HepG2 (cell line): ENCODE data around the gene CCDC175. TPM values are rescaled to one million over a fixed set of nuclear protein-coding genes. Genes with fewer than 3 reads are reported as not detected.
A peak's percentile ranks its signal among the peaks of the same experiment; 100 is the strongest.

Experiments used
- DMAP1 ChIP-seq: IDR thresholded peaks from 2 replicates; pipeline ENCODE4 v1.6.1; 2016
- HOXA9 ChIP-seq: sonication (generic); formaldehyde crosslinking; IDR thresholded peaks from 2 replicates; pipeline ENCODE4 v1.8.1; 2022; ENCODE audit warnings: missing genetic modification reagents, mild to moderate bottlenecking, moderate library complexity, borderline replicate concordance
- MTA1 ChIP-seq: sonication (generic); formaldehyde crosslinking; IDR thresholded peaks from 2 replicates; pipeline ENCODE4 v1.4.0; 2020; ENCODE audit warnings: missing genetic modification reagents, mild to moderate bottlenecking, borderline replicate concordance
- NRL ChIP-seq: sonication (generic); formaldehyde crosslinking; IDR thresholded peaks from 2 replicates; pipeline ENCODE4 v1.5.0; 2020; ENCODE audit warnings: missing genetic modification reagents, mild to moderate bottlenecking, moderate library complexity, borderline replicate concordance
- SAP130 ChIP-seq: IDR thresholded peaks from 2 replicates; pipeline ENCODE4 v1.6.1; 2016; ENCODE audit warnings: low read depth
- SP2 ChIP-seq: sonication (generic); formaldehyde crosslinking; IDR thresholded peaks from 2 replicates; pipeline ENCODE4 v1.5.1; 2020; ENCODE audit warnings: mild to moderate bottlenecking, missing genetic modification reagents
- SRSF1 ChIP-seq: fragments of 200-400 bp; formaldehyde crosslinking; optimal IDR thresholded peaks from 2 replicates; pipeline ENCODE3; 2017; ENCODE audit warnings: mild to moderate bottlenecking, low read depth, low read length, moderate library complexity
- STAT6 ChIP-seq: sonication (generic); formaldehyde crosslinking; IDR thresholded peaks from 2 replicates; pipeline ENCODE4 v1.4.0; 2020; ENCODE audit warnings: missing genetic modification reagents, mild to moderate bottlenecking, borderline replicate concordance
- ZBTB33 ChIP-seq: sonication (generic); formaldehyde crosslinking; IDR thresholded peaks from 2 replicates; pipeline ENCODE4 v1.4.0; 2020; ENCODE audit warnings: missing genetic modification reagents
- ZC3H13 ChIP-seq: sonication (generic); formaldehyde crosslinking; IDR thresholded peaks from 2 replicates; pipeline ENCODE4 v1.8.1; 2023; ENCODE audit warnings: mild to moderate bottlenecking, missing genetic modification reagents, moderate library complexity
- ZMYM4 ChIP-seq: sonication (generic); formaldehyde crosslinking; IDR thresholded peaks from 2 replicates; pipeline ENCODE4 v1.8.1; 2023; ENCODE audit warnings: mild to moderate bottlenecking, missing genetic modification reagents
- ZNF225 ChIP-seq: sonication (generic); formaldehyde crosslinking; IDR thresholded peaks from 2 replicates; pipeline ENCODE4 v1.4.0; 2020; ENCODE audit warnings: mild to moderate bottlenecking, missing genetic modification reagents
- ZNF30 ChIP-seq: sonication (generic); formaldehyde crosslinking; IDR thresholded peaks from 2 replicates; pipeline ENCODE4 v1.5.0; 2020; ENCODE audit warnings: mild to moderate bottlenecking, missing genetic modification reagents
- ZNF512 ChIP-seq: sonication (generic); formaldehyde crosslinking; IDR thresholded peaks from 2 replicates; pipeline ENCODE4 v1.4.0; 2020; ENCODE audit warnings: mild to moderate bottlenecking, missing genetic modification reagents
- ZNF563 ChIP-seq: sonication (generic); formaldehyde crosslinking; IDR thresholded peaks from 2 replicates; pipeline ENCODE4 v1.8.0; 2022; ENCODE audit warnings: mild to moderate bottlenecking, moderate library complexity, missing genetic modification reagents
- ZNF713 ChIP-seq: sonication (generic); formaldehyde crosslinking; IDR thresholded peaks from 2 replicates; pipeline ENCODE4 v1.4.0; 2020; ENCODE audit warnings: mild to moderate bottlenecking, missing genetic modification reagents
- ZNF83 ChIP-seq: sonication (generic); formaldehyde crosslinking; IDR thresholded peaks from 2 replicates; pipeline ENCODE4 v1.4.0; 2020; ENCODE audit warnings: missing genetic modification reagents, mild to moderate bottlenecking, borderline replicate concordance
- polyA plus RNA-seq, 8 experiments: library from polyadenylated mRNA; depleted of rRNA in 3 of 8; stranded (reverse) in 7 of 8; unstranded in 1 of 8; fragments of >200 nt; fragmentation: Illumina TruSeq in 4 of 8; extraction: Trizol in 4 of 8; gene quantifications; 2 replicates each; pipeline versions ENCODE4 v1.2.1 to v1.2.3, GENCODE V29; 2011 to 2016; ENCODE audit warnings: low read depth in 4 of 8, missing spikeins in 1 of 8, mixed read lengths in 1 of 8; ENCODE audit not compliant: insufficient read depth in 1 of 8
- total RNA-seq, 5 experiments: library from RNA; depleted of rRNA; stranded (reverse); fragments of >200 nt; fragmentation: Illumina TruSeq; extraction: Trizol; gene quantifications; 2 replicates each; pipeline ENCODE4 v1.2.3, GENCODE V29; 2016; ENCODE audit warnings: low read depth in 1 of 5

CCDC175 gene
- total and polyA plus RNA-seq, 2 of the 13 experiments (the other 11 are each of a cell fraction or from before 2014, with no cell fraction given): not detected

- TF ChIP-seq SP2 (no peak), SAP130 (CRISPR knock-in tag) (no peak), MTA1 (CRISPR knock-in tag) (peak; percentile 42; the same call in 1 of the 2 replicates), DMAP1 (CRISPR knock-in tag) (0 out of 2 replicates have a peak, but pooled peaks have one; percentile 16), ZNF713 (CRISPR knock-in tag) (0 out of 2 replicates have a peak, but pooled peaks have one; percentile 48), ZBTB33 (CRISPR knock-in tag) (peak; percentile 75), ZC3H13 (CRISPR knock-in tag) (peak; percentile 71; the same call in 1 of the 2 replicates), ZNF225 (CRISPR knock-in tag) (peak; percentile 78; the same call in 1 of the 2 replicates), ZNF30 (no peak), STAT6 (CRISPR knock-in tag) (no peak), ZNF563 (CRISPR knock-in tag) (0 out of 2 replicates have a peak, but pooled peaks have one; percentile 10), ZNF83 (0 out of 2 replicates have a peak, but pooled peaks have one; percentile 52), SRSF1 (no peak), NRL (CRISPR knock-in tag) (0 out of 2 replicates have a peak, but pooled peaks have one; percentile 28), ZMYM4 (0 out of 2 replicates have a peak, but pooled peaks have one; percentile 20), HOXA9 (CRISPR knock-in tag) (no peak), ZNF512 (CRISPR knock-in tag) (peak; percentile 53; the same call in 1 of the 2 replicates)
These were observed 112.7 kb downstream of the CCDC175 start (continued) for GRCh38 chr14:59463787-59464485.
